GM18520 (cell line): Measurements from ENCODE around the gene NSG1.

ENCODE experiments used
- ATAC-seq: cut with Tn5 transposase; IDR thresholded peaks from one replicate; pipeline ENCODE4 v1.9.1; 2021; ENCODE audit not compliant: unreplicated experiment

Gene NSG1

GRCh38 chr4:4368809-4369580 is 17.9 kb upstream of the NSG1 start:
- no peak for ATAC-seq

GRCh38 chr4:4374388-4375098 is 12.4 kb upstream of the NSG1 start:
- ATAC-seq, result no peak

- no peak for ATAC-seq
These were observed 10.8 kb upstream of the NSG1 start for GRCh38 chr4:4376074-4376473.

GRCh38 chr4:4377191-4377590 is 9.7 kb upstream of the NSG1 start:
- ATAC-seq, result no peak

GRCh38 chr4:4377732-4378460 is 9.0 kb upstream of the NSG1 start:
- no peak for ATAC-seq

GRCh38 chr4:4379540-4380087 is 7.3 kb upstream of the NSG1 start:
- ATAC-seq, result no peak

GRCh38 chr4:4383085-4383484 is 3.8 kb upstream of the NSG1 start:
- no peak for ATAC-seq

- ATAC-seq, result no peak
These were observed 2.1 kb upstream of the NSG1 start for GRCh38 chr4:4384837-4385236.

GRCh38 chr4:4385729-4386295 is 1.1 kb upstream of the NSG1 start:
- ATAC-seq, result no peak

- no peak for ATAC-seq
These were observed 586 bp upstream of the NSG1 start for GRCh38 chr4:4386296-4386735.

GRCh38 chr4:4387531-4388310 is 819 bp downstream of the NSG1 start:
- no peak for ATAC-seq

- no peak for ATAC-seq
These were observed 1.4 kb downstream of the NSG1 start for GRCh38 chr4:4388311-4388790.

- no peak for ATAC-seq
These were observed 2.1 kb downstream of the NSG1 start for GRCh38 chr4:4388836-4389575.

GRCh38 chr4:4390046-4390445 is 3.1 kb downstream of the NSG1 start:
- ATAC-seq, result no peak

GRCh38 chr4:4390515-4391240 is 3.8 kb downstream of the NSG1 start:
- no peak for ATAC-seq

- ATAC-seq, result no peak
These were observed 5.0 kb downstream of the NSG1 start for GRCh38 chr4:4391866-4392265.

- ATAC-seq, result no peak
These were observed 5.7 kb downstream of the NSG1 start for GRCh38 chr4:4392501-4393183.

- ATAC-seq, result no peak
These were observed 7.7 kb downstream of the NSG1 start for GRCh38 chr4:4394644-4395043.
